CD4-positive, alpha-beta memory T cell (primary cell): ENCODE measurements around the gene YTHDC2. TPM values are rescaled to one million over a fixed set of nuclear protein-coding genes. Genes with fewer than 3 reads are reported as not detected.

Source experiments
- CTCF ChIA-PET: fragments of 350-600 bp; sonication (Branson Sonifier 250); formaldehyde crosslinking; loops from one replicate; lab custom pipeline; 2021; ENCODE audit warnings: inconsistent platforms; ENCODE audit not compliant: partially characterized antibody; lab: Charles Lee
- POLR2A ChIA-PET: fragments of 350-600 bp; sonication (Branson Sonifier 250); formaldehyde crosslinking; loops from one replicate; lab custom pipeline; 2021; ENCODE audit not compliant: partially characterized antibody; lab: Charles Lee
- DNase-seq, 5 donors: peaks; one replicate each; pipeline versions ENCODE4 v3.0.0 to v3.0.0-alpha.2; 2020 to 2022; ENCODE audit warnings: mixed read lengths in 1 of 5
- H3K27ac ChIP-seq: one replicate; pipeline ENCODE4 v1.7.0; 2013; ENCODE audit warnings: low read depth, low read length
- H3K27me3 ChIP-seq: 2 replicates; pipeline ENCODE4 v1.7.0; 2013; ENCODE audit warnings: mild to moderate bottlenecking, low read length, moderate library complexity; ENCODE audit not compliant: insufficient read depth
- H3K36me3 ChIP-seq: 2 replicates; pipeline ENCODE4 v1.7.0; 2013; ENCODE audit warnings: mild to moderate bottlenecking, low read length, moderate library complexity; ENCODE audit not compliant: insufficient read depth
- H3K4me1 ChIP-seq: 2 replicates; pipeline ENCODE4 v1.7.0; 2013; ENCODE audit warnings: mild to moderate bottlenecking, low read length, moderate library complexity; ENCODE audit not compliant: insufficient read depth
- H3K4me3 ChIP-seq, 2 donors: one replicate each; pipeline ENCODE4 v1.7.0; 2013; ENCODE audit warnings: low read length in 2 of 2, mild to moderate bottlenecking in 1 of 2
- H3K9me3 ChIP-seq, 2 donors: one replicate each; pipeline ENCODE4 v1.7.0; 2013; ENCODE audit warnings: low read length in 2 of 2, control low read depth in 1 of 2; ENCODE audit not compliant: control insufficient read depth in 1 of 2
- H3K27ac Mint-ChIP-seq, 7 donors: one replicate each; pipeline ENCODE4 v1.8.0; 2020 to 2021; ENCODE audit warnings: mixed read lengths in 7 of 7, mild to moderate bottlenecking in 6 of 7, inconsistent platforms in 3 of 7, moderate library complexity in 3 of 7
- H3K27me3 Mint-ChIP-seq, 2 donors: one replicate each; pipeline ENCODE4 v1.8.0; 2020 to 2021; ENCODE audit warnings: mixed read lengths in 2 of 2
- H3K36me3 Mint-ChIP-seq, 2 donors: one replicate each; pipeline ENCODE4 v1.8.0; 2020 to 2021; ENCODE audit warnings: mixed read lengths in 2 of 2, inconsistent platforms in 1 of 2, mild to moderate bottlenecking in 1 of 2
- H3K4me1 Mint-ChIP-seq, 4 donors: one replicate each; pipeline ENCODE4 v1.8.0; 2020 to 2021; ENCODE audit warnings: mixed read lengths in 4 of 4, mild to moderate bottlenecking in 1 of 4
- H3K4me3 Mint-ChIP-seq, 8 donors: one replicate each; pipeline ENCODE4 v1.8.0; 2020 to 2021; ENCODE audit warnings: mixed read lengths in 8 of 8, mild to moderate bottlenecking in 7 of 8, moderate library complexity in 6 of 8, inconsistent platforms in 3 of 8
- H3K9me3 Mint-ChIP-seq, 8 donors: one replicate each; pipeline ENCODE4 v1.8.0; 2020 to 2021; ENCODE audit warnings: mixed read lengths in 8 of 8, mild to moderate bottlenecking in 5 of 8, inconsistent platforms in 3 of 8, moderate library complexity in 1 of 8
- intact Hi-C: fragments of 100-400 bp; cut with micrococcal nuclease; formaldehyde crosslinking; loops from one replicate; pipeline ENCODE4 v1.15.1; 2023
- polyA plus RNA-seq, 2 donors: library from polyadenylated mRNA; unstranded; fragments of 300-500 nt; fragmentation: Illumina TruSeq; gene quantifications; one replicate each; pipeline ENCODE4 v1.2.3, GENCODE V29; 2021
- total RNA-seq, 2 experiments: library from RNA; stranded (reverse); gene quantifications; one replicate each; pipeline ENCODE4 v1.2.3, GENCODE V29; 2021

The YTHDC2 gene
- total RNA-seq (10 to 100 TPM; 42.8 to 46.4 TPM), polyA plus RNA-seq (10 to 100 TPM in 1 of 2 donors, 1 to 10 TPM in 1; 7.7 to 12.1 TPM)

DNA sequence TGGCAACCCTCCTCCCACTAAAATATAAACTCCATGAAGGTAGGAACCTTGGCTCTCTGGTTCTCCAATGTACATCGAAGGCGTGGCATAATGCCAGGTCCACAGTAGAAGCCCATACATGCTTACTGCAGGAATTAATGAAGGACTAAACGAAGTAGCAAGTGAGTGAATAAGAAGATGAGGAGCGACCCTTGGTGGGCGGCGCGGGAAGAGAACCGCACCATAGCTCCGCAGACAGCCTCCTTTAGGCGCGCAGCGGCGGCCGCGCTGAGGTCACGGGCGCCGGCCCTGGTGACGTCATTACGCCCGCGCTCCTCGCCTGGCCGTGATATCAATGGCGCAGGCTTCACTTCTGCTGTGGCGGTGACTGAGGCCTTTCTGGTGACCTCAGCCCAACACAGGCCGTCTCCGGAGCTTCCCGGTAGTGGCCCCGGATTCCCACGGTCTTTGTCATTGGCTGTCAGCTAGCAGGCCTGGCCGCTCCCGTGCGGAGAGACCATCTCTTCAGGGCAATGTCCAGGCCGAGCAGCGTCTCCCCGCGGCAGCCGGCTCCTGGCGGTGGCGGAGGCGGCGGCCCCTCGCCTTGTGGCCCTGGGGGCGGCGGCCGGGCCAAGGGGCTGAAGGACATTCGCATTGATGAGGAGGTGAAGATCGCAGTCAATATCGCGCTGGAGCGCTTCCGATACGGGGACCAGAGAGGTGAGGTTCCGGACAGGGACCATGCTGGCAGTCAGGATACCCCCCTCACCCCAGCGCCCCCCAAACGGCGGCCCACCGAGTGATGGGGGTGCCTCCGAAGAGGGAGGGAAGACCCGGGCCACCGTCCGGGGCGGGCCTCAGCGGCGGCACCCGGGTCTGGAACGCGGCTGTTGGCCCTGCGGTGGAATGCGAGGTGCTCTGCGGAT is at the start of gene YTHDC2:
Gene YTHDC2, plus strand, starts transcription at position 311 of the 905 bp plus-strand sequence. Its CDS starts 202 bp downstream, at position 513.
- peak within 1 kb of the TSS; percentile 88 to 98 (median 97) for H3K27ac Mint-ChIP-seq
- H3K27me3 ChIP-seq, result no peaks in the 10 kb centered on the region

DNA sequence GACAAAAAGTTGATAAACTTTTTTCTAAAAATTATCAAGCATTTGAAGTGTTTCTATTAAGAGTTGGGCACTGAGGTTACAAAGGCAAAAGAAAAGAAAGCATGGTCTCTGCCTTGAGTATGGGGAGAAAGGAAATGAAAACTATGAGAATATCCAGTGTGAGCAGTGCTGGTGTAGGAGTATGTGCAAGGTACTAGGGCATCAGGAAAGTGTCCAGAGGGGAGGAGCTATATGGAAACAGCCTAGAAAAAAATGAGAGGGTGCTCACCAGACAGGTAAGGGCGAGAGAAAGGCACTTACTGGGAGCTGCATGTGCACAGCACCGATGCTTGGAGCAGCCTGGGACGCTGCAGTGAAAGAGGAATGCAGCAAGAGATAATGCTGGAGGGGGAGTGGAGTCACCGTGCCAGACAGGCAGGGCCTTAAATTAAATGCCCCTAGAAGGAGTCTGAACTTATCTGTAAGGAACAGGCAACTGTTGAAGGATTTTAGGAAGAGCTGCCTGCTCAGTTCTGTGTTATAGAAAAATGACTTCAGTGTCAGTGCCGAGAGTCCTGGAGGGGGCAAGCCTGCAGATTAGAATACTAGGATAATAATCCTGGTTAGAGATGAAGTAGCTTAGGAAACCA is 39.3 kb upstream of the YTHDC2 start:
- no peaks in the 10 kb centered on the region for H3K36me3 Mint-ChIP-seq
- no peak overlapping the region for H3K4me3 ChIP-seq
- ChIA-PET POLR2A (no interaction called here), CTCF (no interaction called here)
- no peak overlapping the region for H3K27ac ChIP-seq
- no peak overlapping the region for H3K27ac Mint-ChIP-seq
- intact Hi-C loops, result no loop called here
- no peaks in the 10 kb centered on the region for H3K9me3 ChIP-seq
- DNase-seq, result no peak
- no peak overlapping the region for H3K4me3 Mint-ChIP-seq
- H3K27me3 Mint-ChIP-seq, result peaks cover 13 to 16% of the 10 kb centered on the region in 2 donors
- H3K4me1 ChIP-seq, result no peaks in the 10 kb centered on the region
- H3K36me3 ChIP-seq, result no peaks in the 10 kb centered on the region
- no peaks in the 10 kb centered on the region for H3K4me1 Mint-ChIP-seq
- H3K27me3 ChIP-seq, result no peaks in the 10 kb centered on the region
- H3K9me3 Mint-ChIP-seq, result peaks cover 0 to 5% (median 0%) of the 10 kb centered on the region in 8 donors

More for the DNA sequence above, at the start of gene YTHDC2:
- H3K9me3 Mint-ChIP-seq, result no peaks in the 10 kb centered on the region
- Histone ChIP-seq H3K9me3 (no peaks in the 10 kb centered on the region), H3K27ac (peak within 1 kb of the TSS; percentile 84), H3K36me3 (no peaks in the 10 kb centered on the region), H3K4me3 (peak within 1 kb of the TSS; percentile 53 to 68), H3K4me1 (peaks cover 32% of the 10 kb centered on the region)
- H3K36me3 Mint-ChIP-seq, result peaks cover 5 to 13% of the 10 kb centered on the region in 2 donors
- peaks cover 25 to 44% (median 34%) of the 10 kb centered on the region in 4 donors for H3K4me1 Mint-ChIP-seq
- DNase-seq, result peak; percentile 86 to 89 (median 87)
- ChIA-PET POLR2A (interaction anchor here (0.5 to 3.8 kb wide), 14 partner anchors 10 to 592 kb away, joined by 3 to 31 read pairs (median 3); partner anchors contain the start of gene DCP2), CTCF (interaction anchor here (0.7 to 5.7 kb wide), 8 partner anchors 12 to 517 kb away, joined by 3 to 77 read pairs (median 4); partner anchors contain the start of gene MCC)
- peaks cover 4 to 7% of the 10 kb centered on the region in 2 donors for H3K27me3 Mint-ChIP-seq
- H3K4me3 Mint-ChIP-seq, result peak within 1 kb of the TSS; percentile 93 to 97 (median 96)
- intact Hi-C loops, result loop anchor here (1.0 to 10.0 kb wide), 8 partner anchors 9 to 1999 kb away; partner anchors contain the start of genes DCP2, REEP5 and STARD4

- H3K27ac Mint-ChIP-seq, result no peak overlapping the region
- Histone ChIP-seq H3K27ac (no peak overlapping the region), H3K4me1 (no peaks in the 10 kb centered on the region), H3K36me3 (no peaks in the 10 kb centered on the region), H3K4me3 (no peak overlapping the region), H3K9me3 (no peaks in the 10 kb centered on the region), H3K27me3 (no peaks in the 10 kb centered on the region)
- no peak overlapping the region for H3K4me3 Mint-ChIP-seq
- H3K36me3 Mint-ChIP-seq, result no peaks in the 10 kb centered on the region
- no peak for DNase-seq
- intact Hi-C loops, result no loop called here
- POLR2A ChIA-PET, result no interaction called here
- CTCF ChIA-PET, result no interaction called here
- H3K9me3 Mint-ChIP-seq, result no peaks in the 10 kb centered on the region
- no peaks in the 10 kb centered on the region for H3K4me1 Mint-ChIP-seq
- H3K27me3 Mint-ChIP-seq, result peaks cover 11 to 20% of the 10 kb centered on the region in 2 donors
Observed at GRCh38 chr5:113478691-113479090, 34.8 kb upstream of the YTHDC2 start.

GRCh38 chr5:113480243-113480642 is 33.3 kb upstream of the YTHDC2 start:
- no peaks in the 10 kb centered on the region for H3K36me3 Mint-ChIP-seq
- no peak overlapping the region for H3K27ac ChIP-seq
- ChIA-PET CTCF (no interaction called here), POLR2A (no interaction called here)
- H3K27me3 ChIP-seq, result peaks cover 4% of the 10 kb centered on the region
- H3K4me3 Mint-ChIP-seq, result no peak overlapping the region
- intact Hi-C loops, result no loop called here
- DNase-seq, result no peak
- H3K9me3 Mint-ChIP-seq, result no peaks in the 10 kb centered on the region
- peaks cover 13 to 18% of the 10 kb centered on the region in 2 donors for H3K27me3 Mint-ChIP-seq
- no peak overlapping the region for H3K27ac Mint-ChIP-seq
- no peaks in the 10 kb centered on the region for H3K9me3 ChIP-seq
- H3K36me3 ChIP-seq, result no peaks in the 10 kb centered on the region
- H3K4me1 Mint-ChIP-seq, result no peaks in the 10 kb centered on the region
- H3K4me3 ChIP-seq, result no peak overlapping the region
- no peaks in the 10 kb centered on the region for H3K4me1 ChIP-seq

GRCh38 chr5:113487416-113487780 is 26.1 kb upstream of the YTHDC2 start:
- peak overlapping the region; percentile 72 to 90 (median 82) for H3K4me3 Mint-ChIP-seq
- POLR2A ChIA-PET, result interaction anchor here (1.4 kb wide), 1 partner anchor 25 kb away, joined by 4 read pairs; no protein-coding TSS in a partner anchor
- no peak overlapping the region for H3K27ac ChIP-seq
- peaks cover 7 to 22% (median 21%) of the 10 kb centered on the region in 8 donors for H3K9me3 Mint-ChIP-seq
- CTCF ChIA-PET, result interaction anchor here (0.8 to 0.9 kb wide), 2 partner anchors 23 to 27 kb away, joined by 3 to 4 read pairs; no protein-coding TSS in a partner anchor
- peaks cover 55 to 64% of the 10 kb centered on the region in 2 donors for H3K27me3 Mint-ChIP-seq
- peaks cover 24% of the 10 kb centered on the region for H3K27me3 ChIP-seq
- H3K36me3 Mint-ChIP-seq, result peaks cover 9 to 16% of the 10 kb centered on the region in 2 donors
- no peaks in the 10 kb centered on the region for H3K36me3 ChIP-seq
- H3K27ac Mint-ChIP-seq, result peak overlapping the region in 2 of 7 donors; percentile 28 to 63
- peaks cover 11 to 25% (median 20%) of the 10 kb centered on the region in 4 donors for H3K4me1 Mint-ChIP-seq
- H3K9me3 ChIP-seq, result no peaks in the 10 kb centered on the region
- H3K4me1 ChIP-seq, result peaks cover 24% of the 10 kb centered on the region
- DNase-seq, result peak in 3 of 5 donors; percentile 1 to 15 (median 10)
- H3K4me3 ChIP-seq, result peak overlapping the region in 1 of 2 donors; percentile 53
- intact Hi-C loops, result no loop called here

DNA sequence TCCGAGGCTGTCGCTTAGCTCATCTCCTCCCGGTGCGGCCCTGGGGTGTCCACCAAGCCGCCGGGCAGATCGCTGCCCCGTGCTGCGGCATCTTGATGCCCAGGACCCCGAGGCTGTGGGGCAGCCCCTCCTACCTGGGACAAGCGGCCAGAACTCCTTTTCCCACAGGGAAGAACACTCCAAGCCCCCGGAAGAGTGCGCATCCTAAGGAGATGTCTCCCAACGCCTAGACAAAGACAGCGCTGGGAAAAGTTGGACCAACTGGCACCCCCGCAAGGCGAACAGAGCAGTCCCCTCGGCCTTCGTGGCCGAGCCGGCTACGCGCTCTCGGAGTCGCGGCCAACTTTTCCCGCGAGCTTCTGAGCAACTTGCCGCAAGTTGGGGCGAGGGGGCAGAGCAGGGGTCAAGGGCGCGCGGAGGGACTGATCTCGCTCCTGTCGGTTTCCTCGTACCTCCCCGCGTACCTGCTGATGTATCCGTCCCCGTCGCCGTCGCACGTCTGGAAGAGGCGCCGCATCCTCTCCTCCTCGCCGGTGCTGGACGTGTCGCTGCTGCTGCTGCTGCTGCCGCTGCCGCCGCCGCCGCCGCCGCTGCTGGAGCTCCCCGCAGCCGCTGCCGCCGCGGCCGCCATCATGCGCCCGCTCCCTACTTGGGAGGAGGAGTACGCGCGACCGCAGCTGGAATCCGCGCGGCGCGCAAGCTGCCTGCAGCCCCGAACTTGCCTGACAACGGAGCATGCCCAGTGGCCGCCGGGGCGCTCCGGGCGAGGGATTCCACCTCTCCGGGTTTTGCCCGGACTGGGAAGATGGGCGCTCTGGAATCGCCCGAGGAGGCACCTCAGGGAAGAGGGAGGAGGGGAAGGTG is 25.5 kb upstream of the YTHDC2 start, which contains the start of gene MCC:
Gene MCC, minus strand, starts transcription at position 673 of the 864 bp plus-strand sequence.
- peak within 1 kb of the TSS in 2 of 7 donors; percentile 28 to 63 for H3K27ac Mint-ChIP-seq
- peaks cover 24% of the 10 kb centered on the region for H3K4me1 ChIP-seq
- peaks cover 9 to 16% of the 10 kb centered on the region in 2 donors for H3K36me3 Mint-ChIP-seq
- intact Hi-C loops, result no loop called here
- CTCF ChIA-PET, result interaction anchor here (0.8 to 1.5 kb wide), 3 partner anchors 15 to 26 kb away, joined by 3 to 4 read pairs (median 4); no protein-coding TSS in a partner anchor
- H3K4me1 Mint-ChIP-seq, result peaks cover 11 to 25% (median 20%) of the 10 kb centered on the region in 4 donors
- H3K27me3 Mint-ChIP-seq, result peaks cover 56 to 63% of the 10 kb centered on the region in 2 donors
- H3K4me3 Mint-ChIP-seq, result peak within 1 kb of the TSS; percentile 72 to 90 (median 82)
- H3K9me3 Mint-ChIP-seq, result peaks cover 7 to 22% (median 21%) of the 10 kb centered on the region in 8 donors
- H3K27me3 ChIP-seq, result peaks cover 24% of the 10 kb centered on the region
- H3K4me3 ChIP-seq, result peak within 1 kb of the TSS; percentile 34 to 53
- H3K9me3 ChIP-seq, result no peaks in the 10 kb centered on the region
- POLR2A ChIA-PET, result interaction anchor here (0.8 to 1.4 kb wide), 2 partner anchors 24 to 25 kb away, joined by 3 to 4 read pairs; partner anchors contain the start of gene YTHDC2
- no peaks in the 10 kb centered on the region for H3K36me3 ChIP-seq
- DNase-seq, result peak in 4 of 5 donors; percentile 37 to 42 (median 38)
- H3K27ac ChIP-seq, result no peak within 1 kb of the TSS
